ENCODE results near the gene USP17L24.
"Not testable (repeated sequence)": the region's sequence is repeated elsewhere in the genome, so short reads cannot be mapped to it uniquely, and the experiment has no call there.

Gene USP17L24, protein sequence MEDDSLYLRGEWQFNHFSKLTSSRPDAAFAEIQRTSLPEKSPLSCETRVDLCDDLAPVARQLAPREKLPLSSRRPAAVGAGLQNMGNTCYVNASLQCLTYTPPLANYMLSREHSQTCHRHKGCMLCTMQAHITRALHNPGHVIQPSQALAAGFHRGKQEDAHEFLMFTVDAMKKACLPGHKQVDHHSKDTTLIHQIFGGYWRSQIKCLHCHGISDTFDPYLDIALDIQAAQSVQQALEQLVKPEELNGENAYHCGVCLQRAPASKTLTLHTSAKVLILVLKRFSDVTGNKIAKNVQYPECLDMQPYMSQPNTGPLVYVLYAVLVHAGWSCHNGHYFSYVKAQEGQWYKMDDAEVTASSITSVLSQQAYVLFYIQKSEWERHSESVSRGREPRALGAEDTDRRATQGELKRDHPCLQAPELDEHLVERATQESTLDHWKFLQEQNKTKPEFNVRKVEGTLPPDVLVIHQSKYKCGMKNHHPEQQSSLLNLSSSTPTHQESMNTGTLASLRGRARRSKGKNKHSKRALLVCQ

DNA sequence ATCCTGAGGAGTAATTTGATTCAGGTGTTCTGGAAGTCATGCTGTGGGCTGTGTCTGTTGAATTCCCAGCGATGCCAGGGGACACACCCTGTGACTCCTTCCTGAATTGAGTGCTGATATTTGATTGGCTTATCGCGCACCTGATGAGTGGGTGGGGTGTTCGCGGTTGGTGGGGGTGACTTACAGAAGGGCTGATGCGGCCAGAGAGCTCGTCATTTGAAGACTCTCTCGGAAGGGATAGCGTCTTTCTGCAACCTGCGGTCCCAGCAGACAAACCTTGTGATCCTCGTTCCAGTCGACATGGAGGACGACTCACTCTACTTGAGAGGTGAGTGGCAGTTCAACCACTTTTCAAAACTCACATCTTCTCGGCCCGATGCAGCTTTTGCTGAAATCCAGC is at the start of gene USP17L24:
Gene USP17L24, plus strand, starts transcription at position 301 of the 400 bp plus-strand sequence. Its CDS starts 0 bp downstream, at position 301.
- not testable (repeated sequence) for DNase-seq

DNA sequence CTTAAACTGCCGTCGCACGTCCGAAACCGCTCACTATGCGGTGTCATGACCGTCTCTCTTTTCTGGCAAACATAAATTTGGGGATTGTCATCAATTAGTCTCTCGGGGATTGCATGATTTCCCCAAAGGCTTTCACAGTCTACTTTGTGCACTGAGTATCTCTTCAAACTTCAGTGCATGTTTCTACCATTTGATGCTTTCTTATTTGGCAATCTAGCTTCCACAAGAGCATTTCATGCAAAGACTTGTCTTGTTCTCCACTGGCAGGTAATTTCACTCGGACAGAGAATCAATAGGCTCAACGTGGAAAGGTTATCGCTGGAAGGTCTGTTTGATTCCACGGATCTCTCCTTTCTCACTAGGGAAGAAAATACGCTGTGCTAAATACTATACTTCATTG is 774 bp upstream of the USP17L24 start:
- DNase-seq: not testable (repeated sequence)

DNA sequence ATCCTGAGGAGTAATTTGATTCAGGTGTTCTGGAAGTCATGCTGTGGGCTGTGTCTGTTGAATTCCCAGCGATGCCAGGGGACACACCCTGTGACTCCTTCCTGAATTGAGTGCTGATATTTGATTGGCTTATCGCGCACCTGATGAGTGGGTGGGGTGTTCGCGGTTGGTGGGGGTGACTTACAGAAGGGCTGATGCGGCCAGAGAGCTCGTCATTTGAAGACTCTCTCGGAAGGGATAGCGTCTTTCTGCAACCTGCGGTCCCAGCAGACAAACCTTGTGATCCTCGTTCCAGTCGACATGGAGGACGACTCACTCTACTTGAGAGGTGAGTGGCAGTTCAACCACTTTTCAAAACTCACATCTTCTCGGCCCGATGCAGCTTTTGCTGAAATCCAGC is 4.6 kb downstream of the USP17L24 start, which contains the start of gene USP17L25:
Gene USP17L25, plus strand, starts transcription at position 301 of the 400 bp plus-strand sequence. Its CDS starts 0 bp downstream, at position 301.
- not testable (repeated sequence) for DNase-seq

DNA sequence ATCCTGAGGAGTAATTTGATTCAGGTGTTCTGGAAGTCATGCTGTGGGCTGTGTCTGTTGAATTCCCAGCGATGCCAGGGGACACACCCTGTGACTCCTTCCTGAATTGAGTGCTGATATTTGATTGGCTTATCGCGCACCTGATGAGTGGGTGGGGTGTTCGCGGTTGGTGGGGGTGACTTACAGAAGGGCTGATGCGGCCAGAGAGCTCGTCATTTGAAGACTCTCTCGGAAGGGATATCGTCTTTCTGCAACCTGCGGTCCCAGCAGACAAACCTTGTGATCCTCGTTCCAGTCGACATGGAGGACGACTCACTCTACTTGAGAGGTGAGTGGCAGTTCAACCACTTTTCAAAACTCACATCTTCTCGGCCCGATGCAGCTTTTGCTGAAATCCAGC is 9.4 kb downstream of the USP17L24 start, which contains the start of gene USP17L26:
Gene USP17L26, plus strand, starts transcription at position 301 of the 400 bp plus-strand sequence. Its CDS starts 0 bp downstream, at position 301.
- not testable (repeated sequence) for DNase-seq

DNA sequence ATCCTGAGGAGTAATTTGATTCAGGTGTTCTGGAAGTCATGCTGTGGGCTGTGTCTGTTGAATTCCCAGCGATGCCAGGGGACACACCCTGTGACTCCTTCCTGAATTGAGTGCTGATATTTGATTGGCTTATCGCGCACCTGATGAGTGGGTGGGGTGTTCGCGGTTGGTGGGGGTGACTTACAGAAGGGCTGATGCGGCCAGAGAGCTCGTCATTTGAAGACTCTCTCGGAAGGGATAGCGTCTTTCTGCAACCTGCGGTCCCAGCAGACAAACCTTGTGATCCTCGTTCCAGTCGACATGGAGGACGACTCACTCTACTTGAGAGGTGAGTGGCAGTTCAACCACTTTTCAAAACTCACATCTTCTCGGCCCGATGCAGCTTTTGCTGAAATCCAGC is 14.1 kb downstream of the USP17L24 start, which contains the start of gene USP17L5:
Gene USP17L5, plus strand, starts transcription at position 301 of the 400 bp plus-strand sequence. Its CDS starts 0 bp downstream, at position 301.
- DNase-seq: not testable (repeated sequence)

DNA sequence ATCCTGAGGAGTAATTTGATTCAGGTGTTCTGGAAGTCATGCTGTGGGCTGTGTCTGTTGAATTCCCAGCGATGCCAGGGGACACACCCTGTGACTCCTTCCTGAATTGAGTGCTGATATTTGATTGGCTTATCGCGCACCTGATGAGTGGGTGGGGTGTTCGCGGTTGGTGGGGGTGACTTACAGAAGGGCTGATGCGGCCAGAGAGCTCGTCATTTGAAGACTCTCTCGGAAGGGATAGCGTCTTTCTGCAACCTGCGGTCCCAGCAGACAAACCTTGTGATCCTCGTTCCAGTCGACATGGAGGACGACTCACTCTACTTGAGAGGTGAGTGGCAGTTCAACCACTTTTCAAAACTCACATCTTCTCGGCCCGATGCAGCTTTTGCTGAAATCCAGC is 18.9 kb downstream of the USP17L24 start, which contains the start of gene USP17L27:
Gene USP17L27, plus strand, starts transcription at position 301 of the 400 bp plus-strand sequence. Its CDS starts 0 bp downstream, at position 301.
- not testable (repeated sequence) for DNase-seq

DNA sequence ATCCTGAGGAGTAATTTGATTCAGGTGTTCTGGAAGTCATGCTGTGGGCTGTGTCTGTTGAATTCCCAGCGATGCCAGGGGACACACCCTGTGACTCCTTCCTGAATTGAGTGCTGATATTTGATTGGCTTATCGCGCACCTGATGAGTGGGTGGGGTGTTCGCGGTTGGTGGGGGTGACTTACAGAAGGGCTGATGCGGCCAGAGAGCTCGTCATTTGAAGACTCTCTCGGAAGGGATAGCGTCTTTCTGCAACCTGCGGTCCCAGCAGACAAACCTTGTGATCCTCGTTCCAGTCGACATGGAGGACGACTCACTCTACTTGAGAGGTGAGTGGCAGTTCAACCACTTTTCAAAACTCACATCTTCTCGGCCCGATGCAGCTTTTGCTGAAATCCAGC is 23.6 kb downstream of the USP17L24 start, which contains the start of gene USP17L28:
Gene USP17L28, plus strand, starts transcription at position 301 of the 400 bp plus-strand sequence. Its CDS starts 0 bp downstream, at position 301.
- DNase-seq: not testable (repeated sequence)

DNA sequence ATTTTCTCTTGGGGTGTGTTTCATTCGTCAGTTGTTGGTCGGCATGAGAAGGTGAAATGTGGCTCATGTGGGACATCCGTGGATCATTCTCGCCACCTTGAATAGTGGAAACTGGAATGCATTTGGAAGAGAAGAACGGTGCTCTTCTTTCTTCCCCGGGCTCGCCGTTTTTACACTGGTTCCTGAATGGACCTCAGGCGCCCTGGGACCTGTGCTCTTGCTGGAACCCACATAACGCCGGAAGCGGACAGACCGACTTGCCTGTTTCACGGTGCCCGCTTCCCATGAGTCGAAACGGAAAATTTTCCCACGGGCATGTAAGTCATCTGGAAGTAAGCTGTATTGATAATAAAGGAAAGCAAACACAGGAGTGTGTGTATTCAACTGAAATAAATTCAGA is 25.9 kb downstream of the USP17L24 start:
- DNase-seq: not testable (repeated sequence)

DNA sequence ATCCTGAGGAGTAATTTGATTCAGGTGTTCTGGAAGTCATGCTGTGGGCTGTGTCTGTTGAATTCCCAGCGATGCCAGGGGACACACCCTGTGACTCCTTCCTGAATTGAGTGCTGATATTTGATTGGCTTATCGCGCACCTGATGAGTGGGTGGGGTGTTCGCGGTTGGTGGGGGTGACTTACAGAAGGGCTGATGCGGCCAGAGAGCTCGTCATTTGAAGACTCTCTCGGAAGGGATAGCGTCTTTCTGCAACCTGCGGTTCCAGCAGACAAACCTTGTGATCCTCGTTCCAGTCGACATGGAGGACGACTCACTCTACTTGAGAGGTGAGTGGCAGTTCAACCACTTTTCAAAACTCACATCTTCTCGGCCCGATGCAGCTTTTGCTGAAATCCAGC is 28.4 kb downstream of the USP17L24 start, which contains the start of gene USP17L29:
Gene USP17L29, plus strand, starts transcription at position 301 of the 400 bp plus-strand sequence. Its CDS starts 0 bp downstream, at position 301.
- not testable (repeated sequence) for DNase-seq

DNA sequence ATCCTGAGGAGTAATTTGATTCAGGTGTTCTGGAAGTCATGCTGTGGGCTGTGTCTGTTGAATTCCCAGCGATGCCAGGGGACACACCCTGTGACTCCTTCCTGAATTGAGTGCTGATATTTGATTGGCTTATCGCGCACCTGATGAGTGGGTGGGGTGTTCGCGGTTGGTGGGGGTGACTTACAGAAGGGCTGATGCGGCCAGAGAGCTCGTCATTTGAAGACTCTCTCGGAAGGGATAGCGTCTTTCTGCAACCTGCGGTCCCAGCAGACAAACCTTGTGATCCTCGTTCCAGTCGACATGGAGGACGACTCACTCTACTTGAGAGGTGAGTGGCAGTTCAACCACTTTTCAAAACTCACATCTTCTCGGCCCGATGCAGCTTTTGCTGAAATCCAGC is 37.9 kb downstream of the USP17L24 start, which contains the start of gene USP17L30:
Gene USP17L30, plus strand, starts transcription at position 301 of the 400 bp plus-strand sequence. Its CDS starts 0 bp downstream, at position 301.
- DNase-seq: not testable (repeated sequence)
